Dendritic cell treated with granulocyte-macrophage colony-stimulating factor and Interleukin-4, amounts not matched to agents 40 ng/mL and 50 ng/mL, for 4 days (primary cell): Measurements from ENCODE around the gene ETV4.

Source experiments
- H3K27ac Mint-ChIP-seq: one replicate; pipeline ENCODE4 v1.8.0; 2022; ENCODE audit warnings: mild to moderate bottlenecking, mixed read lengths
- H3K27me3 Mint-ChIP-seq: one replicate; pipeline ENCODE4 v1.8.0; 2022; ENCODE audit warnings: mild to moderate bottlenecking, mixed read lengths
- H3K36me3 Mint-ChIP-seq: one replicate; pipeline ENCODE4 v1.8.0; 2022; ENCODE audit warnings: low read depth, mixed read lengths
- H3K4me1 Mint-ChIP-seq: one replicate; pipeline ENCODE4 v1.8.0; 2022; ENCODE audit warnings: low read depth, mixed read lengths
- H3K4me3 Mint-ChIP-seq: one replicate; pipeline ENCODE4 v1.8.0; 2022; ENCODE audit warnings: mild to moderate bottlenecking, moderate library complexity, mixed read lengths
- H3K9me3 Mint-ChIP-seq: one replicate; pipeline ENCODE4 v1.8.0; 2022; ENCODE audit warnings: mixed read lengths
- intact Hi-C: fragments of 100-400 bp; cut with micrococcal nuclease; formaldehyde crosslinking; loops from one replicate; pipeline ENCODE4 v1.15.0; 2022

Gene ETV4

GRCh38 chr17:43578404-43578698 lies 32.2 kb upstream of the ETV4 start:
- Mint-ChIP-seq H3K4me3 (no peak overlapping the region), H3K4me1 (peaks cover 11% of the 10 kb centered on the region), H3K27me3 (peaks cover 42% of the 10 kb centered on the region), H3K36me3 (no peaks in the 10 kb centered on the region), H3K27ac (no peak overlapping the region), H3K9me3 (no peaks in the 10 kb centered on the region)
- intact Hi-C loops, result loop anchor here (5.0 kb wide), 1 partner anchor 184 kb away; no protein-coding TSS in a partner anchor

DNA sequence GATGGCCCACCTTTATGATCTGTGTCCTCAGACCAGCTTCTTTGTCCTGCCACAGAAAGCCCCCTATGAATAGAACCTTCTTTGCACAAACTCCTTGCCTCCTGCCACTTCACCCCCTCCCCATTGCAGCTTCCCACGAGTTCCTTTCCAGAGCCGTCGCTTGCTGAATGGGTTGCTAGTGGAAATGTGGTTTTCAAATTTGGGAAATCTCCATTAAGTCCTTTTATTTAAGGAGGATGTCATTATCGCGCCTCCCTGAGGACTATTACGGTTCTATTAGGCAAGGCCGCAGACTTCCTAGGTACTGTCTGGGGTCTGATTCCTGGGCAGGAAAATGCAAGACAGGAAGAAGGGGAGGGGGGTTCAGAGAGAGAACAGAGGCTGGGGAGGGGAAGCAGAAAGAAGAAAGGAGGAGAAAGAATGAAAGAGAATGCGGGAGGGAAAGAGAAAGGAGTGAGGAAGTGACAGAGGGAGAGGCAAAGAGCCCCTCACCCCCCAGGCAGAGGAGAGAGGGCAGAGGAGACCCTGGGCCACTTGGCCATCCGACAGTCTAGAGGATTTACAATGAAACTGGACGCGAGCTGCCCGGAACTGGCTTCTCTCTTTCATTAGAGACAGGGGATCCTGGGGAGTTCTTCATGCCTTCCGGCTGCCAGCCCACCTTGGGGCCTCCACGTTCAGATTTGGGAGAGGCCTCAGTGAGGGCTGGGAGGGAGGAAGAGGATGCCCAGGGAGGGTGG lies 31.7 kb upstream of the ETV4 start:
- Mint-ChIP-seq H3K4me1 (peaks cover 9% of the 10 kb centered on the region), H3K36me3 (no peaks in the 10 kb centered on the region), H3K27me3 (peaks cover 41% of the 10 kb centered on the region), H3K4me3 (no peak overlapping the region), H3K27ac (no peak overlapping the region), H3K9me3 (no peaks in the 10 kb centered on the region)
- intact Hi-C loops, result loop anchor here (5.0 kb wide), 1 partner anchor 184 kb away; no protein-coding TSS in a partner anchor

DNA sequence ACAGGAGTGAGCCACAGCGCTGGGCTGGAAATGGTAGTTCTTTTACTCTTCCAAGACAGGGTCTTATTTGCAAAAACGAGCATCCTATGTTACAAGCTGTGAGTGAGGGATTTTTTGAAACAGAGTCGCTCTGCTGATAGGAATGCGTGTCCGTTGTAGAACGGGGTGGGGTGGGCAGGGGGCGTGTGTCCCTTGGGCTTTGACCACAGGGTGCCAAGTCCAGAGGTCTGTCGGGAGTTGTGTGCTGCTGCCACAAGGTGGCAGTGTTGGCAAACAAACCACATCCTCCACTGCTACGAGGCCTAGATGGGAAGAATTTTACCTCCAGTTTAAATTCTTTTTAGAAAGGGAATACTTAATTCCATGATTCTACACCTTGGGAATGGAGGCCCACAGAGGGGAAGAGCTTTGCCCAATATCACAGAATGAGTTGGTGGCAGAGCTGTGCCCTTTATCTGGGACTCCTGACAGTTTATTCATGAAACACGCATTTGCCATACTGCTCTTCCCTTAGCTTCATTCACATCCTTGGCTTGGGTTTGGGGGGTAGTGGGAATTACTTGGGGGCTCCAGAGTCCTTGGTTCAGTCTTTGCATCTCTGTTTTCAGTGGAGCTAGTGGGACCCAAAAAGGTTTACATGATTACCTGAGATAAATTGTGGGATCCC lies 30.6 kb upstream of the ETV4 start:
- no peaks in the 10 kb centered on the region for H3K36me3 Mint-ChIP-seq
- no peak overlapping the region for H3K4me3 Mint-ChIP-seq
- H3K27ac Mint-ChIP-seq, result no peak overlapping the region
- peaks cover 9% of the 10 kb centered on the region for H3K4me1 Mint-ChIP-seq
- peaks cover 36% of the 10 kb centered on the region for H3K27me3 Mint-ChIP-seq
- intact Hi-C loops, result loop anchor here (1.0 to 5.0 kb wide), 2 partner anchors 97 to 186 kb away; no protein-coding TSS in a partner anchor
- H3K9me3 Mint-ChIP-seq, result no peaks in the 10 kb centered on the region

DNA sequence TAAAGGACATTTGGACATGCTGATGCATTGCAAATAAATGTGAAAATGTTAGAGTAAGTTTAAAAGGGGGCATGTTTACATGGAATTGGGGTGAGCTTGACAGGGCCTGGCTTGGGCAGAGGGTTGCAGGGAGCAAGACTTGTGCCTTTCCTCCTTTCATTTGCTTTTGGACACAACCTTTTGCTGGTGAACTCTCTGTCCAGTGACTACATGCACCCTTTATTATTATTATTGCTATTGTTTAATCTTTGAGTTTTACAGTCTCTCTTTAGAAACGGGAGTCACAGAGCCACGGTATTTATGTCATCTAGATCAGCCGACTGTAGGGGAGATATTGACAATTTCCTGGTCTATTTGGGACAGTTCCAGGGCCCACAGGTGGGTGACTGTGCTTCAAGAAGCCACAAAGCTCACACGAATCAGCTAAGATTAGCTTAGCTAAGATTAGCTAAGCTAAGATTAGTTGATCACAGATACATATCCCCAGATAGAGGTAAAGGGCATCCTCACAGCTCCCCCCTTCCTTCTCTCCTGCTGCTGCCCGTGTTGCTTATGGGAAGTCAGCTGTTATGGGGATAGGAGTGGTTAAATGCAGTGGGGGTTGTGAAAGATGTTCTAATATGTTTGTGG lies 28.9 kb upstream of the ETV4 start:
- Mint-ChIP-seq H3K4me1 (peaks cover 9% of the 10 kb centered on the region), H3K4me3 (no peak overlapping the region), H3K27me3 (peaks cover 27% of the 10 kb centered on the region), H3K27ac (no peak overlapping the region), H3K9me3 (no peaks in the 10 kb centered on the region), H3K36me3 (no peaks in the 10 kb centered on the region)
- intact Hi-C loops, result loop anchor here (5.0 kb wide), 1 partner anchor 187 kb away; no protein-coding TSS in a partner anchor

- Mint-ChIP-seq H3K4me1 (peaks cover 9% of the 10 kb centered on the region), H3K9me3 (no peaks in the 10 kb centered on the region), H3K27ac (no peak overlapping the region), H3K27me3 (peaks cover 25% of the 10 kb centered on the region), H3K36me3 (no peaks in the 10 kb centered on the region), H3K4me3 (no peak overlapping the region)
- intact Hi-C loops, result no loop called here
Observed at GRCh38 chr17:43574348-43574747, 28.2 kb upstream of the ETV4 start.

DNA sequence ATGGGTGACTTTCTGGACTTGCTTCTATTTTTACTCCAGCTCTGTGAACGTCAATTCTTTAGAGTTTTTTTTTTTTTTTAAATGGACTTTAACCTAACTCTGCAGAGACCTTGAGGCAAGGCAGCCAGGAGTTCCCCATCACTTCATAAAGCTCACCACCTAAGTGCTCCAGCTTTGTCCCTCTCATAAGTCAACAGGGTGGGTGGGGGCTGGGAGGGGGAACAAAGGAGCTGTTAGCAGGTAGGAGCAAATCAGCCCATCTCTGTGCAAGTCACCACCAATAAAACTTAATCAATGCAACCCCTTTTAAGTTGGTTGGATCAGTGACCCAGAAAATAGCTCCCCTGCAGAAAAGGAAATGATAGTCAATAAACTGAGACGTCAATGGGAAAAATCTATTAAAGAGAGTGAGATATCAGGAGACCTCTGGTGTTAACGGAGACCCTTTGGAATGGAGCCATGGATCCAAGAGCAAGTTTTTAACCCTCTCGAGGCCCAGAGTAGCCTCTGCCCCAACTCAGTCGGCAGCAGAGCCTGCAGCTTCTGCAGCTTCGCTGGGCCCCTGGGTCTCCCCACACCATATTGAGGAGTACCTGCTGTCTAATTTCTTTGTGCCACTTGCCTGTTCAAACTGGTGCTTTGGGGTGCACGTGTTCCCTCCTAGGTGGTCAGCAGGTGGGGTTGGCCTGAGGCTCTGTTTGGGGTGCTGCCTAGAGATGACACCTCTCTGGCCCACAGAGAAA lies 27.6 kb upstream of the ETV4 start:
- intact Hi-C loops, result no loop called here
- H3K9me3 Mint-ChIP-seq, result no peaks in the 10 kb centered on the region
- peaks cover 4% of the 10 kb centered on the region for H3K4me1 Mint-ChIP-seq
- H3K27ac Mint-ChIP-seq, result no peak overlapping the region
- H3K27me3 Mint-ChIP-seq, result peaks cover 19% of the 10 kb centered on the region
- H3K4me3 Mint-ChIP-seq, result no peak overlapping the region
- H3K36me3 Mint-ChIP-seq, result no peaks in the 10 kb centered on the region

DNA sequence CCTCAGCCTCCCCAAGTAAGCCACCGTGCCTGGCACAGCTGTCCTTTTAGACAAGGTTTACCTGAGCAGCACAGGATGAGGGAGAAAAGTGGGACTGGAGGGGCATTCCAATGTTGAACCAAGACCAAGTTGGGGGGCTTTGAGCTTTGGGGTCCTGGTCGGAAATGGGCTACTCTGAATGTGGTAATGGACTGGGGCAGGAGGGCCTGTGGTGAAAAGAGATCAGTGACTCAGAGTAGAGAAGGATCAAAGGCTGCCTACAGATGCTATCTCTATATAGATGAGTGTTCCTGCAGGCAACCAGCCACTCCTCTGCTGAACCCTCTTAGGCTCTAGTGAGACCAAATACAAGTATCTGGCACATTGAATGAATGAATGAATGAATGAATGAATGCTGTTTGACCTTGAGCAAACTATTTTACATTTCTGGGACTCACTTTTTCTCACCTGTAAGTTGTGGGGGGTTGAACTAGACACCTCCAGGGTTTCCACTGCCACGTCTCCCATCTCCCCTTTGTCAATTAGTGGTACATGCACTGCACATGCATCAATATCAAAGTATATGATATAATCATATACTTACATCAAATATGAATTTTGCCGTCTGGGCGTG lies 26.3 kb upstream of the ETV4 start:
- H3K4me3 Mint-ChIP-seq, result no peak overlapping the region
- peaks cover 8% of the 10 kb centered on the region for H3K27me3 Mint-ChIP-seq
- H3K27ac Mint-ChIP-seq, result no peak overlapping the region
- intact Hi-C loops, result no loop called here
- H3K4me1 Mint-ChIP-seq, result no peaks in the 10 kb centered on the region
- H3K36me3 Mint-ChIP-seq, result no peaks in the 10 kb centered on the region
- H3K9me3 Mint-ChIP-seq, result no peaks in the 10 kb centered on the region

DNA sequence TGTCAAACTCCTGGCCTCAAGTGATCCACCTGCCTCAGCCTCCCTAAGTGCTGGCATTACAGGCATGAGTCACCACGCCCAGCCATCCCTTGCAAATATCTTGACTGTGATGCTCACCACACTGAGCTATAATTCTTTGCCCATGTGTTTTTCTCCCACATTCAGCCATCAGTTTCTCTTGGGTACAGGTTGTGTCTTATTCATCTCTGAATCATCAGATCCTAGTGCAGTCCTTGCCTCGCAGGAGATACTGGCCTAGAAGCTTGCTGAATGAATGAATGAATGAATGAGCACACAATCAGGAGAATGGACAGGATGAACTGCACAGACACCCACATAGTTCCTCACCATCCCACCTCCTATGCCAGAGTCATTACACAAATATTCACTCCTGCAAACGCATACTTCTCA lies 24.4 kb upstream of the ETV4 start:
- Mint-ChIP-seq H3K4me3 (no peak overlapping the region), H3K4me1 (no peaks in the 10 kb centered on the region), H3K27ac (no peak overlapping the region), H3K9me3 (no peaks in the 10 kb centered on the region), H3K36me3 (no peaks in the 10 kb centered on the region), H3K27me3 (peaks cover 8% of the 10 kb centered on the region)
- intact Hi-C loops, result no loop called here

DNA sequence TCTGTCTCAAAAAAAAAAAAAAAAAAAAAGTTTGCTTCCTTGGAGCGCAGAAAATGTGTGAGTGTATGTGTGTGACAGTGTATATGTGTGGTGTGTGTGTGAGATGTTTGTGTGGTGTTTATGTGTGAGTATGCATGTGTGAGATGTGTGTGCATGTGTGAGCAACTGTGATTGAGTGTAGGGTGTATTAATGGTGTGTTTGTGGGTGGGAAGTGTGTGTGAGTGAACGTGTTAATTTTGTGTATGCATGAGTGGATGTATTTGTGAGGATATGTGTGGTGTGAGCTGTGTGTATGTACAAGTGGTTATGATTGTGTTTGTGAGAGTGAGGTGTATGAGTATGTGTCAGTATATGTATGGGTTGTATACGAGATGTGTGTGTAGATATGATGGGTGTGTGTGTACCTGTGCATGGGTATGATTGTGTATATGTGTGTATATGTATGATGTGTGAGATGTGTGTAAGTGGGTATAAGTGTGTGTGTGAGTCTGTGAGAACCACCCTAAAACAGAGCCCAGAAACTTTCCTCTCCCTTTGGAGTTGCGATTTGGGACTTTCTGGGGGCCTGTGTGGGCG lies 22.5 kb upstream of the ETV4 start:
- peaks cover 20% of the 10 kb centered on the region for H3K27me3 Mint-ChIP-seq
- H3K9me3 Mint-ChIP-seq, result no peaks in the 10 kb centered on the region
- H3K4me1 Mint-ChIP-seq, result no peaks in the 10 kb centered on the region
- H3K36me3 Mint-ChIP-seq, result no peaks in the 10 kb centered on the region
- no peak overlapping the region for H3K4me3 Mint-ChIP-seq
- intact Hi-C loops, result no loop called here
- H3K27ac Mint-ChIP-seq, result no peak overlapping the region

DNA sequence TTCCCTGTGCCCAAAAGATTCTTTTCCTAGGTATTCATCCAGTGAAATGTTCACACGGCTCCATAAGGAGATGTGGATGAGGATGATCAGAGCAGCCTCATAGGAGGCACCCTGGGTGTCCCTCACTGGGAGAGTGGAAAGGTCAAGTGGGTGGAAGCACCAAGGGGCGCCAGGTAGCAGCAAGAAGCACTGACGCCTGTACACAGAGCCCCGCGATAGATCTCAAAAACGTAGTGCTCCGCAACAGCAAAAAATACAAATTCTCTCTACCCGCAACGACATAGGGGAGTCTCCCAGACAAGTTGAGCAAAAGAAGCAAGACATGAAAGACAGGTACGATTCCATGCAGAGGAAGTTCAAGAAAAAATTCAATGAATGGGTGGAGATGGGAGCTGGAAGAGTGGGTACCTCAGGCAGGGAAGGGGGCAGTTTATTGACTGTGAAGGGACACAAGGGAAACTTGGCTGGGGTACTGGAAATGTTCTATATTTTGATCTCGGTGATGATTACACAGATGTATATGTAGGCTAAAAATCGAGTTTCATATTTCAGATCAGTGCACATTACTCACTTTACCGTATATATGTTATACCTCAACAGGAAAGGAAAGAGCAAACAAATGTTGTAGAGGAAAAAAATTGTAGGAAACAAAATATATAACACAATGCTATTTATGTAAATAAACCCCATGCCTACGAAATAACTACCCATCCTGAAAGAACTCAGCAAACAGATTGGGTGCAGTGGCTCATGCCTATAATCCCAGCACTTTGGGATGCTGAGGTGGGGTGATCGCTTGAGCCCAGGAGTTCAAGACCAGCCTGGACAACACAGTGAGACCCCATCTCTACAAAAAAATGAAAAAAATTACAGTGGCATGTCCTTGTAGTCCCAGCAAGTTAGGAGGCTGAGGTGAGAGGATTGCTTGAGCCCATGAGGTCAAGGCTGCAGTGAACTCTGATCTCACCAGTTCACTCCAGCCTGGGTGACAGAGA lies 17.8 kb upstream of the ETV4 start:
- Mint-ChIP-seq H3K27me3 (peaks cover 57% of the 10 kb centered on the region), H3K9me3 (no peaks in the 10 kb centered on the region), H3K27ac (no peak overlapping the region), H3K4me1 (peaks cover 26% of the 10 kb centered on the region), H3K4me3 (no peak overlapping the region), H3K36me3 (no peaks in the 10 kb centered on the region)
- intact Hi-C loops, result no loop called here

DNA sequence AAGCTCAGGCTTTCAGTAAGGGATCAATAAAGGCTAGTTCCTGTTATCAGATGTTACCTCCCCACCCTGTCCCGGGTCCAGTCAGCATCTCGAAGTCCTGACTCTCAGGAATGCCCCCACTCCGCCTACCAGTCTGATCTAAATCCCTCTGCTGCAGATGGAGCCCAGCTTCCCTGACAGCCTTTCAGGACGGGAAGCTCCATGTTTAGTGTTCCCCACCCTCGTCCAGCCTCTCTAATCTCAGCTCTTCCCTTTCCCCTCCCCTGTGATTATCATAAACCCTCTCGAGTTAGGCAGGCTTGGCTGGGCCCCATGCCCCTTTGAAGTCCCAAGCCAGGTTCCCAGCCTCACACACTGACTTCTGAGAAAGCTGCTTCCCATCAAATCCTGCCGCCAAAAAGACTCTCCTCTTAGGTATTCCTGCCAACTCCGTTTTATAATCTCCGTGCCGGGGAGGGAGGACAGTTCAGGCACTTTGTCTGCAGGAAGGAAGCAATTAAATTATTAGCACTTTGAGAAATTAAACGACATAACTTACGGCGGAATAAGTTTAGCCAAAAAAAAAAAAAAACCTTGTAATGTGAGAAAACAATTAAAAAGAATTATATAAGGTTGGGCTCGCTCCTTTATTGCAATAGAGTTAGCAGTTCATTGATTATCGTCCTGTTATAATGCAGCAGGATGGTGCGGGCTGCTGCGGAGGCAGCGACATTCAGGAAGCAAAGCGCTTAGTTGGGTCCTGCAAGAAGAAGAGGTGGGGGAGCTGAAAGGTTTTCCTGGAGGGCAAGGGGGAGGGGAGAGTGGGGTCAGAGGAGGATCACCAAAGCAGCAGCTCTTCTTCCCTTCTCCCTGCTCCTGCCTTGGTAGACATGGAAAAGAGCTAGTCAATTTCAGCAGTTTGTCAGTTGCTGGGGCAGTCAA lies 16.8 kb upstream of the ETV4 start:
- Mint-ChIP-seq H3K36me3 (no peaks in the 10 kb centered on the region), H3K4me3 (no peak overlapping the region), H3K9me3 (no peaks in the 10 kb centered on the region), H3K27ac (no peak overlapping the region), H3K27me3 (peaks cover 58% of the 10 kb centered on the region), H3K4me1 (peaks cover 27% of the 10 kb centered on the region)
- intact Hi-C loops, result no loop called here
